Kidney capillary endothelial cell (primary cell): Measurements from ENCODE around the gene CEP95.

Experiments used
- DNase-seq: peaks from one replicate; pipeline ENCODE4 v3.0.0-alpha.2; 2018; ENCODE audit warnings: low spot score

The CEP95 gene

DNA sequence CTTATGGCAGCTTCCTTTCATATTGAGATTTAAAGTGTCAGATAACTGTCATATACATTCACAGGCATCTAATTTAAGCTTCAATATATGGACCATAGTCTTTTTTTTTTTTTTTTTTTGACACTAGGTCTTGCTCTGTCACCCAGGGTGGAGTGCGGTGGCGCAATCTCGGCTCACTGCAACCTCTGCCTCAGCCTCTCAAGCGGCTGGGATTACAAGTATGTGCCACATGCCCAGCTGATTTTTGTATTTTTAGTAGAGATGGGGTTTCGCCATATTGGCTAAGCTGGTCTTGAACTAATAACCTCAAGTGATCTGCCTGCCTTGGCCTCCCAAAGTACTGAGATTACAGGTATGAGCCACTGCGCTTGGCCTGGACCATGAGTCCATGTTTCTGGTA, 13.6 kb downstream of the CEP95 start:
- no peak for DNase-seq

DNA sequence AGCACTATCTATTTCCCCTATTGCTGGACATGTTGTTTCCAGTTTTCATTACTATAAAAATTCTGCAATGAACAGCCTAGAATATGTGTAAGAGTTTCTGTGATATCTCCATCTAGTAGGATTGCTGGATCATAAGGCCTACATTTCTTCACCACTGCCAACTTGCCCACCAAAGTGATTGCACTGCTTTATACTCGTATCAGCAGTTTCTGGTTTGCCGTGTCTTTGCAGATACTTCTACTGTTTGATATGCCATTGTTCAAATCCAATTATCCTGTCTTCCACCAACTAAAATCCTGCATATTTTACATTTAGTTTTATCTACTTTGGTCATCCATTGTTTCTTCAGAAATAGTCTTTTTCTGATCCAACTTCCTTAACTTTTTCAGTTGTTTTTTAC, 21.1 kb downstream of the CEP95 start:
- no peak for DNase-seq

- no peak for DNase-seq
Measured at GRCh38 chr17:64529221-64529620, 22.4 kb downstream of the CEP95 start.

DNA sequence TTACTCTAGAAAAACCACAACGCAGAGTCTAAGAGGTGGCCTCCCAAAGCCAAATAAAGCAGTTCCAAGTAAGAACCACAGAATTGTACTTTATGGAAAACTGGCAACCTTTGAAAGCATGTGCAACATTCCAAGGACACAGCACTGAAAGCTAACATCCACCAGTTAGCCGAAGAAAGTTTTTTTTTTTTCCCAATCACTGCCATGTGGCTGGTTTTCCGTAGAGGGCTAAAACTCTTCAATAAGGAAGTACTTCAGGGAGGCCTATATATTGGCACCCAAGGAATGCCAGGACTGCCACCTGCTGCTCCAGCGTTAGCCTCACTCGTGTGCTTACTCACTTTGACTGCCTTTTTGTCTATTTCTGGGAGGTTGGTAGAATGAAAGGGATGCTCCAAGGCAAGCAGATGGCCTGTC, 25.2 kb downstream of the CEP95 start:
- no peak for DNase-seq

DNA sequence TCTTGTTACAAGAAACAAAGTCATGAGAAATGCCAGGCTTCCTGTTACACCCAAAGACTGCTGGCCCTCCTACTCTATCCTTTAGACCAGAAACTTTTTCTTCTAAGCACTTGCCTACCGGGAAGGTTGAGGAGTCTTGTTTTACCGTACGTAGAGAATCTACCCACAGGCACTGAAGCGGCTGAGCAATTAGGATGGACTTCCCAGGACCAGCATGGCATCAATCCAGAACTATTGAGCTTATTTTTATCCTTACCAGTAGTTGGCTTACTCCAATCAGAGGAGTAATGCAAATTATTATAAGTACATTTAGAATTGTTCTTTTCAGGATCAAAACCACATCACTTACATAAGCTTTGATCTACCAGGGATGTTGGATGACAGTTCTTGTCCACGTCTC, 25.6 kb downstream of the CEP95 start:
- no peak for DNase-seq

DNA sequence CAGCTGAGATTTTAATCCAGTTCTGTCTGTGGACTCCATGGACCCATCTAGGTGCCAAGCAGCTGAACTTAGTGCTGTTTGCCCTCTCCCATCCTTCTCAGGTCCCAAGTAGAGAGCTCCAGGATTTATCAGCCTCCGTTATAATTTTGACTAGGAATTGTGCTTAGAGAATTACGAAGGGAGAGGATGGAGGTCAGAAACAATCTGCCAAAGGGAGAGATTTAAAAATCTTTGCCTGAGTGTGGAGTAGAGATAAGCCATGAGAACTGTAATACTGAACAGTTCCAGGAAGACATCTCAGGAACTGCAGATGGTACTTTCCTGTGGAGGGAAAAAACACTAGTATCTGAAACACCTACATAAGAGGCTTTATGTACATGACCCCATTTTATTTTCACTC, 27.0 kb downstream of the CEP95 start:
- no peak for DNase-seq

GRCh38 chr17:64534187-64534586, 27.4 kb downstream of the CEP95 start:
- DNase-seq: no peak

DNA sequence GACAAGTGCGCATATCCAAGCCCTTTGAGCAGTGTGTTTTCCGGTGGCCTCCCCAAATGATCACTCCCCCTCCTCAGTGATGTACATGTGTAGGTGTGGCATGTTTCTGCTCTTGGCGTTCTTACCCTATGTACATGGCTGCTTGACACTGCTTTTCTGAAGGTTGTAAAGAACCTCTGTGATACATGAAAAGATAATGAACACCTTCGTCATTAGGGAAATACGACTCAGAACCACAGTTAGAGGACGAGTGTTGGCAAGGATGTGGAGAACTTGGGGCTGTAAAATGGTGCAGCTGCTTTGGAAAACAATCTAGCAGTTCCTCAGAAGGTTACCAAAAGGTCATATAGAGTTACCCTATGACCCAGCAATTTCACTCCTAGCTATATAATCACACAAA, 28.6 kb downstream of the CEP95 start:
- DNase-seq: no peak

- DNase-seq: no peak
Measured at GRCh38 chr17:64536913-64537312, 30.1 kb downstream of the CEP95 start.

- no peak for DNase-seq
Measured at GRCh38 chr17:64537488-64537887, 30.7 kb downstream of the CEP95 start.

DNA sequence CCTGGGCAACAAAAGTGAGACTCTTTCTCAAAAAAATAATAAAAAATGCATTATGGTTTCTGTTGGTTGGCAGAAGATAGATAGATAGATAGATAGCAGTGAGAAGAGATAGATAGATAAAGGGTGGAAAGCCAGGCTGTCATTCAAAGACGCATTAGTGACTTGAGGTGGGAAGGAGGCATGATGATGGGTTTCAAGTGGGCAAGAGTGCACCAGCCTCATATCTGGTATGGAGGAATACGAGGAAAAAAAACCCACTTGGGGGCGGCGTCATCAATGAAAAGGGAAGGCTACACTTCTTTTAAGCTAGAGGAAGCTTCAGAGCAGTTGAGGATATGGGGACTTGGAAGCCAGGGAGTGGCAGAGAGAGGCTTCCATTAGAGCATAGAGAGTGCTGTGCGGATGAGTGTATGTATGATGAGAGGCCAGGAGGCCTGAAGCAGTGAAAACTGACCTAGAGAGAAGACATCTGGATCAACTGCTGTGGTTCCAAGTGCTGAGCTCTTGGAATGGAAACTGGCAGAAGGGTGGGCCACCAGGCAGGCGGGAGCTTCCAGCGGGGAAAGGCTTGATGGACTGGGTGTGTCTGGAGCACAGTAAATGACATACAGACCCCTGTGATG, 31.8 kb downstream of the CEP95 start:
- no peak for DNase-seq

- no peak for DNase-seq
Measured at GRCh38 chr17:64540118-64540776, 33.5 kb downstream of the CEP95 start.

GRCh38 chr17:64544742-64545141, 38.0 kb downstream of the CEP95 start:
- DNase-seq: no peak

DNA sequence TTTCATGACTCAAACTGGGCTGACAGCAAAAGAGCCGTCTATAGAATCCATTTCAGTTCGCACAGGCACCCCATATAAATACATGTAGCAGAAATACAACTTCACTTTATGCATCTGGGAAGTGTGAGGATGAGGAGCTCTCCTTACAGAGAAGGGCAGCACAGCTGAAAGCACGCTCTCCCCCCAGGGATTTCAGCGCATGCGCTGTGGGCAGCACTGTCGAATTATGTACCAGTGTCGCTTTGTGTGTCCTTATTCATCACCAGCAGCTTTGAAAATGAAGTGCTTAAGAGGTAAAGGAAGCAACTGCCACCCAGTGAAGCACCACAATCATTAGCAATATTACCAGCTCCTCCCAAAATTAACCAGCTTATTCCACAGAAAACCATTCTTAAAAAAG, 39.9 kb downstream of the CEP95 start:
- DNase-seq: no peak

DNA sequence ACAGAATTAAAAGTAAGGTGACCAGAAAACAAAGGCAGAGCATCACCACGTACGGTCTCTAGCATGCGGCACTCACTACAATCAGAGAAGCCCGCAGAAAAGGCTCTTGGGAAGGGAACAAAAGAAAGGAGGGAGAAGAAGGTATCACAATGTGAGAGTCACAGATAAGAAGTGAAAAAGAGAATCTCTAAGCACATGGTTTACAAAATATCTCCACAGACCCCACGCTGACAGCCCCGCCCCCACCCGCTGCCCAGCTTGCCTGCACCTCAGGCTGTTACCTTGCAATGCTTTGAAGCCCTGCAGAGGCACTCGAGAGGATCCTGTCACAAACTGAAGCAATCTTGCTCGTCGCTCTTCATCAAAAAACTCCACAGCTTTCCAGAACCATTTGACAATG, 40.5 kb downstream of the CEP95 start:
- no peak for DNase-seq

- DNase-seq: no peak
Measured at GRCh38 chr17:64551461-64551860, 44.7 kb downstream of the CEP95 start.

GRCh38 chr17:64554028-64554637, 47.4 kb downstream of the CEP95 start:
- no peak for DNase-seq

GRCh38 chr17:64555281-64555680, 48.5 kb downstream of the CEP95 start:
- DNase-seq: no peak

GRCh38 chr17:64564098-64564497, 57.3 kb downstream of the CEP95 start:
- DNase-seq: no peak

GRCh38 chr17:64565563-64565962, 58.8 kb downstream of the CEP95 start:
- DNase-seq: no peak

DNA sequence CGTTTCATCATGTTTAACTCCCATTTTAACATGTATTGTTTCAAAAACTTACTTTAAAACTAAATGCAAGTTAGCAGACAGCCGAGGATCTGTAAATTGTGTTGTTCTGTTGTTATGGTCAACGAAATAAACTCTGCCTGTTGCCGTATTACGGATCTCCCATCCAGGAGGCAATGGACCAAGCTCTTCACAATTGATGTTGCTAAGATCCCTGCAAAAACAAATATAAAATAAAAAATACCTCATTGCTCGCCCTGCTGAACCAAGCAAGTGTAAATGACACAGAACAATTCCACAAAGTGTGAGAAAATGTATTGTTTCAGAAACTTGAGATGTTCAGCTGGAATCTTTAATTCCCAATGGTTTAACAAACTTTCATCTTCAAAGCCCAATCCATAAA, 65.0 kb downstream of the CEP95 start:
- DNase-seq: no peak

GRCh38 chr17:64572682-64573154, 65.9 kb downstream of the CEP95 start:
- peak; percentile 68 for DNase-seq

GRCh38 chr17:64573214-64573613, 66.4 kb downstream of the CEP95 start:
- DNase-seq: no peak

DNA sequence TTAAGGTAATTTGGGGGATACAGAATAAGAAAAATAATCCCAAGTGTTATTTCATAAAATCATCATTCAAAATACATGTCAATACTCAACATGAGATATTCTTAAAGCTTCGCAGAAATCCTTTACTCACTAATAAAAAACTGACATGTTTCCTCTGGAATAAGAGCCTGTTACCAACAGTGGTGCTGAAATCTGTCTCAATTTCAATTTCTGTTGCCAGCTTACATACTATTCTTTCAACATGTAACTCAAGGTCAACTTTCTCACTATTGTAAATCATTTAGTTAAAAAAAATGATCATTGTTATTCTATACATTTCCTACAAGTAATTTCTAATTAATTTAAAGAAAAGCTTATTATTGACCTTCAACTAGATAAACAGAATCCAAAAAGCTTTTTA, 67.9 kb downstream of the CEP95 start:
- no peak for DNase-seq
